ENCODE measurements around the gene PIAS1. TPM values are rescaled to one million over a fixed set of nuclear protein-coding genes. Genes with fewer than 3 reads are reported as not detected.
A peak's percentile ranks its signal among the peaks of the same experiment; 100 is the strongest.
"Not testable (repeated sequence)": the region's sequence is repeated elsewhere in the genome, so short reads cannot be mapped to it uniquely, and the experiment has no call there.

PIAS1 gene
- 38.2 TPM for polyA plus RNA-seq (2013, experiment 1 of 2)
- 34.7 TPM for polyA plus RNA-seq (2013, experiment 2 of 2)

DNA sequence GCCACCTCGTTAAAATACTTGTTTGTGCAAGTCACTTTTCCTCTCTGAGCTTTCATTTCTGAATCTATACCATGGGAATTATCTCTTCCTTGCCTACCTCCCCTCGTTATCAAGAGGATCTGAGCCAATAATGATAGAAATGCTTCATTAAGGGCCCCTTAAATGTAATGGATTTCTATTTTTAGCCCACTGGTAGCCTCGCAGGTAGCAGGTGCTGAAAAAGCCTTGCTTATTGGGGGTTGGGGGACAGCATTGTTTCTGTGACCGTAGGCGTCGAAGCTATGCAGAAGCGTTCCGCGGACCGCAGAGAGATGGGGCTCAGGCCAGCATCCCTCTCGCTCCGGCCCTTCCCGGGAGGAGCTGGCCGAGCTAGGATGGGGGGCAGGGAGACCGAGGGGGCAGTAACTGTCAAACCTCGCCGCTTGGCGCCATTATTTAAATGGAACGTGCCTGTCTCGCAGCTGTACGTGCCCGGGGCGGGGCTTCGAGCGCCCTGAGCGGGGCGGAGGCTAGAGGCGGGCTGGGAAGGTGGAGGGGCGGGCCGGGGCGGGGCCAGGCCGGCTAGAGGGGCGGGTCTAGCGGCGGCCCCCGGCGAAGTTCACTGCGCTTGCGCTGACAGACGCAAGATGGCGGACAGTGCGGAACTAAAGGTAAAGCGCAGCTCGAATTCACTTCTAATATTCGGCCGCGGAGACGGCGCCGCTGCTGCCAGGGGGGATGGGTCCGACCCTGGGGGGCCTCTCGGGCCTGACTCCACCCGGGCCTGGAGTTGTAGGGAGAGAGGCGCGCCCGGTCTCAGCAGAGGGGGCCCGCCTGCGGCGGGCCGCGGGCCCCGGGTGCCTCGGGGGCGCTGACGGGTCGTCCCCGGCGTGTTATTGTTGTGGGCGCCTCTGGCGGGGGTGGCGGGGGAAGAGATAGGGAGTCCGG, at the start of gene PIAS1:
TSS of gene PIAS1 (plus strand) at position 615 of the 927 bp plus-strand sequence. CDS start at position 627, 12 bp downstream.
- Histone ChIP-seq H3K4me3 (ENCODE audit: extremely low read depth, insufficient read depth, low read length, poor library complexity, severe bottlenecking) (peak within 1 kb of the TSS; percentile 90), H3K27ac (ENCODE audit: low read depth, low read length, severe bottlenecking) (peak within 1 kb of the TSS; percentile 90), H3K36me3 (ENCODE audit: control insufficient read depth, insufficient read depth, low read length) (no peaks in the 10 kb centered on the region), H3K4me1 (ENCODE audit: control insufficient read depth, insufficient read depth, low read length, poor library complexity, severe bottlenecking) (no peaks in the 10 kb centered on the region), H3K9me3 (ENCODE audit: control insufficient read depth, low read length) (no peaks in the 10 kb centered on the region)
- WGBS, 2 experiments (ENCODE audit: insufficient coverage in 2 of 2): 1% methylated on average over 43 to 47 of the region's 72 CpGs

DNA sequence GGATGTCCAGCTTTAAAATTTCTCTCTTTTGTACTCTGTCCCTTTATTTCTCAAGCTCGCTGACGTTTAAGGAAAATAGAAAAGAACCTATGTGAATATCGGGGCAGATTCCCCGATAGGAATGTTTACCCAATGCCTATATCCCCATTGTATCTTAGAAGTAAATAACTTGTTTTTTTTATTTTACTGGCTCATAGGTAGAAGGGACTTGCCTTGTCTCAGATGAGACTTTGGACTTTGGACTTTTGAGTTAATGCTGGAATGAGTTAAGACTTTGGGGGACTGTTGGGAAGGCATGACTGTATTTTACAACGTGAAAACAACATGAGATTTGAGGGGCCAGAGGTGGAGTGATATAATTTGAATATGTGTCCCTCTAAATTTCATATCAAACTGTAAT, 46.5 kb upstream of the PIAS1 start:
- not testable (repeated sequence) for H3K4me1 ChIP-seq (ENCODE audit: control insufficient read depth, insufficient read depth, low read length, poor library complexity, severe bottlenecking); H3K4me3 ChIP-seq (ENCODE audit: extremely low read depth, insufficient read depth, low read length, poor library complexity, severe bottlenecking); H3K36me3 ChIP-seq (ENCODE audit: control insufficient read depth, insufficient read depth, low read length); H3K9me3 ChIP-seq (ENCODE audit: control insufficient read depth, low read length); H3K27ac ChIP-seq (ENCODE audit: low read depth, low read length, severe bottlenecking)
- WGBS, 2 experiments (ENCODE audit: insufficient coverage in 2 of 2): no CpG with 5 or more reads among the region's 5 CpGs

DNA sequence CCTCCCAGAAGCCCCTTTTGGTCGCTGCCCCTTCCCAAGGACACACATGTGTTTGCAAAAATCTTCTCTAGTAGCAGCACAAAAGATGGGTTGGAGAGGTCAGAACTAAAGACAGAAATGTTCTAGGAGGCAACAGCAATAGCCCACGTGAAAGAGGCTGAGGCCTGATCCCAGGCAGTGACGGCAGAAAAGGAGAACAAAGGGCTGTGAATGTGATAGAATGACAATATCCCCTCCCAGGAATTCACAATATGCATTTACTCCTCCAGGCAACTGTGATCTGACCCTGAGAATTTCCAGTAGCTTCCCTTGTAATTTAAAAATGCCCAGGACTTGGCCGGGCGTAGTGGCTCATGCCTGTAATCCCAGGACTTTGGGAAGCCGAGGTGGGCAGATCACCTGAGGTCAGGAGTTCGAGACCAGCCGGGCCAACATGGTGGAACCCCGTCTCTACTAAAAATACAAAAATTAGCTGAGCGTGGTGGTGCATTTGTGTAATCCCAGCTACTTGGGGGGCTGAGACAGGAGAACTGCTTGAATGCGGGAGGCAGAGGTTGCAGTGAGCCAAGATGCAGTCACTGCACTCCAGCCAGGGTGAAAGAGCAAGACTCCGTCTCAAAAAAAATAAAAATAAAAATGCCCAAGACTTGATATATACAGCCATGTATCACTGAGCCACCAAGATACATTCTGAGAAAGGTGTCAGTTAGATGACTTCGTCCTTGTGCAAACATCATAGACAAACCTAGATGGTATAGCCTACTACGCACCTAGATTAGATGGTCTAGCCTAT, 43.6 kb upstream of the PIAS1 start:
- Histone ChIP-seq H3K9me3 (ENCODE audit: control insufficient read depth, low read length) (no peaks in the 10 kb centered on the region), H3K27ac (ENCODE audit: low read depth, low read length, severe bottlenecking) (no peak overlapping the region), H3K4me3 (ENCODE audit: extremely low read depth, insufficient read depth, low read length, poor library complexity, severe bottlenecking) (no peak overlapping the region), H3K36me3 (ENCODE audit: control insufficient read depth, insufficient read depth, low read length) (no peaks in the 10 kb centered on the region), H3K4me1 (ENCODE audit: control insufficient read depth, insufficient read depth, low read length, poor library complexity, severe bottlenecking) (no peaks in the 10 kb centered on the region)
- WGBS, 2 experiments (ENCODE audit: insufficient coverage in 2 of 2): 92 to 94% methylated on average over 7 to 9 of the region's 14 CpGs

DNA sequence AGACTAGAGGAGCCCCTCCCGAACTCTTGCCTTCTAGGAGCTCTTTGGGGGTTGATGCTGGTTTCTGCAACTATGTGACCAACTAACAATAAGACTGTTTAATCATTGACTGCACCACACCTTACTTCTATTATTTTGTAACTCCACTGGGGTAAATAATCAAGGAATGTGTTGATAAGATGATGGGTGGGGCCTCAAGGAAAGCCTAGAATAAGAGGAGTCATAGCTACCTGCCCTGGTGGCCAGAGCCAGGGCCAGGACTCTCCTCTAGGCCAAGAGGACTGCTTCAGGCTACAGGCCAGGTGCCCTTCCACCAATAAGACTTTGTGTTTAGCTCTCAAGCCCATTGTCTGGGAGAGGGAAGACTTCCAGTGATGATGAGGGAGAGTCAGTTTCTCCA, 41.2 kb upstream of the PIAS1 start:
- H3K36me3 ChIP-seq (ENCODE audit: control insufficient read depth, insufficient read depth, low read length): no peaks in the 10 kb centered on the region
- WGBS, 2 experiments (ENCODE audit: insufficient coverage in 2 of 2): no CpG with 5 or more reads among the region's 1 CpG
- H3K27ac ChIP-seq (ENCODE audit: low read depth, low read length, severe bottlenecking): no peak overlapping the region
- no peaks in the 10 kb centered on the region for H3K9me3 ChIP-seq (ENCODE audit: control insufficient read depth, low read length)
- no peak overlapping the region for H3K4me3 ChIP-seq (ENCODE audit: extremely low read depth, insufficient read depth, low read length, poor library complexity, severe bottlenecking)
- H3K4me1 ChIP-seq (ENCODE audit: control insufficient read depth, insufficient read depth, low read length, poor library complexity, severe bottlenecking): no peaks in the 10 kb centered on the region

DNA sequence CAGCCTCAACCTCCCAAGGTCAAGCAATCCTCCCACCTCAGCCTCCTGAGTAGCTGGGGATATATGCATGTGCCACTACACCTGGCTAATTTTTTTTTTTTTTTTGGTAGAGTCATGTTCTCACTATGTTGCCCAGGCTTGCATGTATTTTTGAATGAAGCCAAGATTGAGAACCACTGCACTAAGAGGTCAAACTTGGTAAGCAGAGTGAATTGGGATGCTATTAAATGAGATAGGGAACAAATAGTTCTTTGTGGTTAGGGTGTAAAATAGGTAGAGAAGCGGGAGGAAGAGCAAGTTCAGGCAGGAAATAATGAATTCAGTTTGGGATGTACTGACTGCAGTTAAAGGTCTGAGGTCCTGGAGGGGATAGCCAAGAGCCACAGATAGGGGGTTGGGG, 39.9 kb upstream of the PIAS1 start:
- H3K4me1 ChIP-seq (ENCODE audit: control insufficient read depth, insufficient read depth, low read length, poor library complexity, severe bottlenecking): no peaks in the 10 kb centered on the region
- WGBS, 2 experiments (ENCODE audit: insufficient coverage in 2 of 2): 78 to 100% methylated on average over 1 of the region's 1 CpG
- H3K36me3 ChIP-seq (ENCODE audit: control insufficient read depth, insufficient read depth, low read length): no peaks in the 10 kb centered on the region
- no peaks in the 10 kb centered on the region for H3K9me3 ChIP-seq (ENCODE audit: control insufficient read depth, low read length)
- H3K4me3 ChIP-seq (ENCODE audit: extremely low read depth, insufficient read depth, low read length, poor library complexity, severe bottlenecking): no peak overlapping the region
- no peak overlapping the region for H3K27ac ChIP-seq (ENCODE audit: low read depth, low read length, severe bottlenecking)

DNA sequence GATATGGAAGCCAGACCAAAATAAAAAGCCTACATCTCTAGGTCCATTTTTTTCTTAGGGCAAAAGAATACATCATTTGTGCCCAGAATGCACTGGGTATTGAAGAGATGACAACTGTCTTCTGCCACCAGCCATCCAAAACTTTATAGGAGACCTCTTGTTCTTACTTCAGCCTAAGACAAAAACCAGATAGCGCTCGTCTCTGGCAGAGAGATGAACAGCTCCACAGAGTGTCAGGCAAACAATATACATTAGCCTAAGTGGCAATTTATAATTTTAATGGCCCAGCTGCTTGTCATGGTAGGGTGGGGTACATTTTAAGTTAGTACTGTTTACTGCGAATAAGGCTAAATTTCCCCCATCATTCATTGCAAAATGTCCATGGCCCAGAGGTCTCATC, 38.9 kb upstream of the PIAS1 start:
- H3K4me3 ChIP-seq (ENCODE audit: extremely low read depth, insufficient read depth, low read length, poor library complexity, severe bottlenecking): no peak overlapping the region
- H3K4me1 ChIP-seq (ENCODE audit: control insufficient read depth, insufficient read depth, low read length, poor library complexity, severe bottlenecking): no peaks in the 10 kb centered on the region
- H3K27ac ChIP-seq (ENCODE audit: low read depth, low read length, severe bottlenecking): no peak overlapping the region
- 80% methylated on average over 1 of the region's 3 CpGs; no CpG with 5 or more reads in 1 of the 2 experiments for WGBS, 2 experiments (ENCODE audit: insufficient coverage in 2 of 2)
- no peaks in the 10 kb centered on the region for H3K36me3 ChIP-seq (ENCODE audit: control insufficient read depth, insufficient read depth, low read length)
- no peaks in the 10 kb centered on the region for H3K9me3 ChIP-seq (ENCODE audit: control insufficient read depth, low read length)

DNA sequence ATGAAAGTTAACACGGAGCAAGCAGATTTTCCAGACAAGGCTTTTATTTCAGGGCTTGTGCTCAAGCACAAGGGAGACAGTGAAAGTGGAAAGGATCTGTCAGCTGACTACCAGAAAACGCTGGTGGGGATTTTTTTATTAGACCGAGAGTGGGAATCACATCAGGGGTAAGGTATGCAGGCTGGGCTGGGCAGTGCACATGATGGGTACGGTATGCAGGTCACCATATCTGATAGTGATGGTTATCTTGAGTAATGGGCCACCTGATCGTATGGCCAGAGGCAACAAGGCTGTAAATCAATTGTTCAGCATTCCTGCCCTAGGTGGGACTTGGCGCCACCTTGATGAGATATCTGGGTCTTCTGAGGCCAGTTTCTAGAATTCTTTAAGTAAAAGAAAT, 36.9 kb upstream of the PIAS1 start:
- Histone ChIP-seq H3K4me1 (ENCODE audit: control insufficient read depth, insufficient read depth, low read length, poor library complexity, severe bottlenecking) (no peaks in the 10 kb centered on the region), H3K27ac (ENCODE audit: low read depth, low read length, severe bottlenecking) (no peak overlapping the region), H3K36me3 (ENCODE audit: control insufficient read depth, insufficient read depth, low read length) (no peaks in the 10 kb centered on the region), H3K4me3 (ENCODE audit: extremely low read depth, insufficient read depth, low read length, poor library complexity, severe bottlenecking) (no peak overlapping the region), H3K9me3 (ENCODE audit: control insufficient read depth, low read length) (no peaks in the 10 kb centered on the region)
- WGBS, 2 experiments (ENCODE audit: insufficient coverage in 2 of 2): 90 to 97% methylated on average over 6 of the region's 6 CpGs

DNA sequence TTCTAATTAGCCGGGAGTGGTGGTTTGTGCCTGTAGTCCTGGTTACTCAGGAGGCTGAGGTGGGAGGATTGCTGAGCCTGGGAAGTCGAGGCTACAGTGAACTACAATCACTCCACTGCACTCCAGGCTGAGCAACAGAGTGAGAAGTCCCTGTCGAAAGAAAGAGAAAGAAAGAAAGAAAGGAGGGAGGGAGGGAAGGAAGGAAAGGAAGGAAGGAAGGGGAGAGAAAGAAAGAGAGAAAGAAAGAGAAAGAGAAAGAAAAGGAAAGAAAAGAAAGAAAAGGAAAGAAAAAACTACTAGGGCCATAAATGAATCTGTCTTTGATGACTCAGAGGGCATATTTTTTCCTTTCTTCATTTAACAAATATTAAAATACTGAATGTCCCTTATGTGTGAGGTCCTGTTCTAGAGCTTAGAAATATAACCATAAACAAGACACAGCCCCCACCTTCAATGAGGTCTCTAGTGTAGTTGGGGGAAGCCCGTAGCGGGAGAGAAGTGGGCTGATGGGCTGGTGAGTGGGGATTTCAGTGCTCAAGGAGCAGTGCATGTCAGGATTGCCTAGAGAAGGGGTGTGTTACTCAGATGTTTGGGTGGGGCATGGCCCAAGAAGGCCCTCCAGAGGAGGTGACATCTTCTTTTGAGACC, 35.2 kb upstream of the PIAS1 start:
- Histone ChIP-seq H3K4me3 (ENCODE audit: extremely low read depth, insufficient read depth, low read length, poor library complexity, severe bottlenecking) (no peak overlapping the region), H3K27ac (ENCODE audit: low read depth, low read length, severe bottlenecking) (no peak overlapping the region), H3K36me3 (ENCODE audit: control insufficient read depth, insufficient read depth, low read length) (no peaks in the 10 kb centered on the region), H3K4me1 (ENCODE audit: control insufficient read depth, insufficient read depth, low read length, poor library complexity, severe bottlenecking) (no peaks in the 10 kb centered on the region), H3K9me3 (ENCODE audit: control insufficient read depth, low read length) (no peaks in the 10 kb centered on the region)
- WGBS, 2 experiments (ENCODE audit: insufficient coverage in 2 of 2): 90 to 100% methylated on average over 1 to 2 of the region's 5 CpGs

DNA sequence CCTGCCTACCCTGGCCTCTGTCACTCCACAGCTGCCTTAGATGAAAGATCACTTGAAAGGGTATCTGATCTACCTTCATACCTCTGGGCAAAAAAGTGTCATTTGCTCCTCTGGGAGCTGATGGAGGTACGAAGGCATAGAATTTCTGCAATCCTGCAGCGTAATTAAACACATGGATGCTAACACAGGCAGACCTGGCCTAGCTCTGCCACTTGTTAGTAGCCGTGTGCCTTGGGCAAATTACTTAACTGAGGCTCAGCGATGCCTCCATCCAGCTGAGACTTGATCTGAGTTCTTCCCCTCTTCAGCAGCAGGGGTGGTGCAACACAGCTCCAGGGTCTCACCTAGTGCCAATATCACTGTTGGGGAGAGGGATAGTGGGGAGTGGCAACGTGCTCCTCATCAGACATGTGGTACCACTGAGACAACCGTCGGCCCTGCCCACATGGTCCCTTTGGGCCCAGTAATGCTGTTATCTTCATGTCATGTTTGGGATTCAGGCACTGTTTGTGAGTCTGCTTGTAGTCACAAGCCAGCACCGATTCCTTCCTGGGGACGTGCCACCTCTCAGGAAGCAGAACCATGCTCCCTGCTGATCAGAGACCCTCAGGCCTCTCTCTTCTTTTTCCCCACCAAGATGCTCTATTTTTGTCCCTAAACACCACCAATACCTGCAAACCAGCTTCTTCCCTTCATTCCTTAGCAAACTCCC, 34.1 kb upstream of the PIAS1 start:
- WGBS, 2 experiments (ENCODE audit: insufficient coverage in 2 of 2): 91 to 97% methylated on average over 9 of the region's 9 CpGs
- Histone ChIP-seq H3K27ac (ENCODE audit: low read depth, low read length, severe bottlenecking) (no peak overlapping the region), H3K9me3 (ENCODE audit: control insufficient read depth, low read length) (no peaks in the 10 kb centered on the region), H3K36me3 (ENCODE audit: control insufficient read depth, insufficient read depth, low read length) (no peaks in the 10 kb centered on the region), H3K4me1 (ENCODE audit: control insufficient read depth, insufficient read depth, low read length, poor library complexity, severe bottlenecking) (no peaks in the 10 kb centered on the region), H3K4me3 (ENCODE audit: extremely low read depth, insufficient read depth, low read length, poor library complexity, severe bottlenecking) (no peak overlapping the region)

DNA sequence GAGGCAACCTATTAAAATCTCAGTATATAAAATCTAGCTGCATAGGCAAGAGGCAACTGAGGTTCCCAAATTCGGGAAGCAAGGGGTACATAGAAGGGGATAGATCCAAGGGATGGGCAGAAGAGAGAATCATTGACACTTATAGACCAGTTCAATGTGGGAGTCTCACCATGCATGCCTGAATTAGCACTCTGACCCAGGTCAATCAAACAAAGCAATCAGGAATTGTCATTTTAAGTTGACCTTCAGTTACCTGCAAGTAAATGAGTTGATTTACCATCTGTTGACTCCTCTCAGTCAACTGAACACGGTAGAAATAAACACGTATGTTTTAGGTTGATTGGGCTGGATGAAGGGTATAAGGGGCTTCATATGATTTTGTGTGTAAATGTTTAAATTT, 33.4 kb upstream of the PIAS1 start:
- Histone ChIP-seq H3K9me3 (ENCODE audit: control insufficient read depth, low read length) (no peaks in the 10 kb centered on the region), H3K4me3 (ENCODE audit: extremely low read depth, insufficient read depth, low read length, poor library complexity, severe bottlenecking) (no peak overlapping the region), H3K36me3 (ENCODE audit: control insufficient read depth, insufficient read depth, low read length) (no peaks in the 10 kb centered on the region), H3K27ac (ENCODE audit: low read depth, low read length, severe bottlenecking) (no peak overlapping the region), H3K4me1 (ENCODE audit: control insufficient read depth, insufficient read depth, low read length, poor library complexity, severe bottlenecking) (no peaks in the 10 kb centered on the region)
- 75 to 80% methylated on average over 1 to 2 of the region's 3 CpGs for WGBS, 2 experiments (ENCODE audit: insufficient coverage in 2 of 2)
